SH-SY5Y (cell line): ENCODE measurements around the gene KDM4D.

Experiments used
- GATA2 ChIP-seq: IDR thresholded peaks from 2 replicates; pipeline ENCODE4 v1.6.1; 2011; ENCODE audit warnings: mild to moderate bottlenecking, low read depth, low read length
- GATA3 ChIP-seq: IDR thresholded peaks from 2 replicates; pipeline ENCODE4 v1.6.1; 2011; ENCODE audit warnings: low read depth, mild to moderate bottlenecking, low read length, moderate library complexity

GRCh38 chr11:94926271-94926625, 47.3 kb upstream of the KDM4D start:
- TF ChIP-seq GATA2: no peak
- no peak for TF ChIP-seq GATA3
